NCI-H526 (cell line): ENCODE measurements around the gene MVB12B.

Experiments used
- DNase-seq, 2 experiments: peaks; one replicate each; lab custom pipeline; 2025; lab: John Stamatoyannopoulos, UW

Gene MVB12B

DNA sequence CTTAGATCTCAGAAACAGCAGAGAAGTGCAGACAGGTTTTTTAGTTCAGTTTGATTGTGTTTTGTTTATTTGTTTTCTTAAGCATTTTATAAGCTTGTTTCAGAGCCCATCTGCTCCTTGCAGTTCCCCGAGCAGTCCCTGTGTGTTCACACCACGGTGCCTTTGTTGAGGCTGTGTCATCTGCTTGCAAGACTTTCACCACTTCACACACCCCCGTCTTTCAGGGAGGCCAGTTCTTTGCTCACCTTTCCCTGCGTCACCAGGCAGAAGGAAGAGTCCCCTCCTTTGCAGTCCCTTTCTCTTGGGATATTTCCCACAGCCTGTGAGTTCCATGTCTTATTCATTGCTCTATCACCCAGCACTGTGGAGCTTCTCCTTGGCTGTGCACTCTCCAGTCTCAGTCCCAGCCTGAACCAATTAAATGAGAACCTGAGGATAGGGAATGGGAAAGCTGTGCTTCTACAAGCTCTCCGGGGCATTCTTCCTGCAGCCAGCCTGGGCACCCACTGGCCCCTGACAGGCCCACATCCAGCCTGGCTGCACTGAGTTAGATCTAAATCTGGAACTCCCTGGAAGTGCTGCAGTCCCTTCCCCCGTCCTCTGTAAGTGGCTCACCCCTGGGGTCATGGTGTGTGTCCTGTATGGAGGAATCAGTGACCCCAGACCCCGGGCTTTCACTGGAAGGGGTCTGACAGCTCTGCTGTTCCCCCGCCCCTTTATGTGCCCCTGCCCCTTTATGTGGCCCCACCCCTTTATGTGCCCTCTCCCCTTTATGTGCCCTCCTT, 5.5 kb downstream of the MVB12B start:
- DNase-seq = no peak

DNA sequence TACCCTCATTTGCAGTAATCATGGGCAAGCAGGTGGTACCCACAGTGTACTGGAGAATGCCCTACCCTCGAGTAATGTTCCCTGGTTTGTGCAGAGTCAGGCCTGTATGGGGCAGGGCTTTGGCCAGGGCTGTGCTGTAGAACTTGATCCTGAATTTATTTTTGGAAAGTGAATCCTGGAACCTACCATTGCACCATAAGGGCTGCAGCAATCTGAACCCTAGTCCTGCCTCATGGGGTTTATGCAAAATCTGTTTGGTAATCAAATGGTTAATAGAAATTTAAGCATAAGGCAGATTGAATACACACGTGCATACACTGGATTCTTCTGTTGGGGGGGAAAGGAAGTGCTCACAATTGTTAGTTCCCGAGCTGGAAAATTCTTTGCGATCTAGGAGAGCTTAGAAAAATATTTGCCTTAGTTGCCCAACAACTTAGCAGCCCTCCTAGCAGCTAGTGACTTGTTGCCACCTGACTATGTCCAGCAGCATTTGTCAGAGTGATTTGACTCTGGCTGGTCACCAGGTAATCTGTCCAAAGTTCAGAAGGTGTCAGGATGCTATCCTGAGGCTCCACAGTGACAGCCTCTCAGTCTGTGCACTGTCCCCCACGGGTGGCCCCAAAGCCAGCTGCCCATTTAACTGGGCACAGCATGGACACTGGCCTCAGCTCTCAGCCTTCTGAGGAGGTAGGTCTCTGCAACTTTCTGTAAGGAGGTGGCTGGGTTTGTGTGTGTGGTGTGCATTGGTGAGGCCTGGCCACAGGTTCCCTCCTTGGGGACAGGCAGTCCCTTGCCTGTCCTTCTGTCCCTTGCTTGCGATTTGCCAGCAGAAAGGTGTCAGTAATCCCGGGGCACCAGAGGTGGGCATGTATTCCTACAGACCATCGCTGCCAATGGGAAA, 8.3 kb downstream of the MVB12B start:
- DNase-seq = no peak

DNA sequence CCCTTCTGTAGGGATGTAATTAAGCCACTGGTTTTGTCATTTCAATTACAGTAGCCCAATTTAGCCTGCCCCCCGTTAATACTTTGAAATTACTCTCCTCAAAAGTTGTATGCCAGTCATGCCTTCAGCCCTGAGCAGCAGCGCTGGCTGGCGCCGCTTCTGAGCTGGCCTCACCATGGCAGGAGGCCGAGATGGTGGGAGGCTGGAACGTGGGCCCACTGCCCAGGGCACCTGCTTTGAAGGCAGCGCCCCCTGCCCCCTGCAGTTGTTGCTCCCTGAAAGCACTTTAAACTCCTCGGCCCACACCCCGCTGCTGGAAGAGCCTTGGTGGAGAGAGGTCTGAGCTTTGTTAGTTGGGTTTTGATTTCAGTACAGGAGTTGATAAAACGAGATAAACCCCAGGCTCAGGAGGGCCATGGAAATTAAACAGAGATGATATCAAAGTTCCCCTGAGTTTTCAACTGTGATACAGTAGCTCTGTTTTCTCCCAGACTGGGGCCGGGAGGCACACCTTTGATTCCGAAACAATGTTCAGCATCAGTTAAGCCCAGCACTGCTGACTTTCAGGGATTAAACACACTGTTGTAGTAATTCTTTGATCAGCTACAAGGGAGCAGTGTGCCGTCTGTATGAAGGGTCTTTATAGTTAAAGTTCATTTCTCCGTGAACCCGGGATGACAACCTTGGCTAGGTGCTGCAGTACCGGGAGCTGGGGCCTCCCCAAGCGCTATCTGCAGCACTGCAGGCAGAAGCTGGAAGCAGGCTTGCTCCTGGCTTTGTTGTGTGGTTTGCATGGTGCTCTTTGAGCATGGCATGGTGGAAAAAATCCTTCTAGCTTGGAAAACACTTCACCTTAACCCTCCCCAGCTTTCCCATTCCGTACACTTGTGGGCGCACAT, 9.5 kb downstream of the MVB12B start:
- DNase-seq = no peak

DNA sequence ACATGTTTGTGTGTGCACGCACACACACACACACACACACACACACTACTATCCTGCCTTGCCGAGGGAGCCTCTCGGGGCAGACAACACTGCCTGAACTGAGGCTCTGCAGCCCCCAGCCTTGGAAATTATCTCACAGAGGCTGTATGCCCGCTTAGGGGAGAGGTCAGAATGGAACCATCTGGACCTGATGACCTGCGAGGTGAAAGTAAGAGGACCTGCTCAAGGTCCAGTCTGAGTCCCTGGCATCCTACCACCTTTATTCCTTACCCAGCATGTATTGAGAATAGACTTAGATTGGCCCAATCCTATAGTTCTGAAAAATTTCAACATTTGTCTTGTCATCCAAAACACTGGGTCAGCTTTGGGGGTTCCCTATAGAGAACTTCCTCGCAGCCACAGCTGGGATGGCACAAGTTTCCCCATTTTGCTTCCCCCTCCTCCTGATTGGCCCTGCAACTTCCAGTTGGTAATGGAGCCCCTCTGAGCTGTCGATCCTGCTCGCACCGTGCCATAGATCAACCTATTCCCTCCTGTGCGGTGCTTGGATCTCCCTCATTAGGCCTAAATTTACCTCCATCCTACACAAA, 10.2 kb downstream of the MVB12B start:
- DNase-seq = no peak

DNA sequence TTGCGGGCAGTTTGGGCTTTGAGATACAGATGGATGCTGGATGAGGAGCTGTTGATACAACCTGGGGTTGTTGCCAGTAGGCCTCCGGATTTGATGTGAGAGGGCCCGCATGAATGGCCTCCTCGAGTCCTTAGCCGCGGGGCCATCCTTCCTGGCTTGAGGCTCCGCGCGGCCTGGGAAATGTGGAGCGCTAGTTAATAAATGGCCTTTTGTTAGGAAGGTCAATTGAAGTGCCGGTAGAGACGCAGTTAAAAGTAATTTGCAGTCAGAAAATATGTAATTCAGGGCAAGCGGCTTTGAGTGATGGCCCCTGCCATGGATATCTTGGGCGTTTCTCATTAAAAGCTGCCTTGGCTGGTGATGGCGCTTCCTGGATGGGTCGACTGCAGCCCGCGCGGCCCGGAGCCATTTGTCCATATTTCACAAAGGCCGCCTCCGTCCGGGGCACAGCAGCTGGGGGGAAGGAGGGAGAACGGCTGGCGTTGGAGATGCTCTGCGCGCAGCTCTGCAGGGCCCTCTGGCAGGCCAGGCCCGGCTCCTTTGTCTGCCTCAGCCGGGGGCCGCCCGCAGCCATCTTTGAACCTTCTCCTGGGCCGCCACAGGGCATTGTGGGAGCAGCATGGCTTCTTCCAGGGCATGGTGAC, 11.2 kb downstream of the MVB12B start:
- DNase-seq = no peak

DNA sequence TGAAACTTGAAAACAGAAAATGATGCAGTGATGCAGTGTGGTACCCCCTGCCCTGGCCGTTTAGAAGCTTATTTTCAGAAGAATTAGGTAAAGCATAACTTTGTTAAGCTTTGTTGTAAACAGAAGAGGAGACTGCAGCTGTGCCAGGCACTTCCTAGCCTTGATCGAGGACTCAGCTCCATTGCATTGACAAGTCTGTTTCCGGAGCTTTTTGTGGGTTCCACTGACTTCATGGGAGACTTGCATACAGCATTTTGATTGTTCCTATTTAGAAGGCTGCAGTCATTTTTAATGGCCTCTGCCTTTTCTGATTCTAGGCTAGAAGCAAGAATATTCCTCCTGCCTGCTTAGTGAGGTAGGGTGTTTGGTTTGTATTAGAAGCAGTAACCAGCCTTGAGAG, 12.3 kb downstream of the MVB12B start:
- DNase-seq = no peak

DNA sequence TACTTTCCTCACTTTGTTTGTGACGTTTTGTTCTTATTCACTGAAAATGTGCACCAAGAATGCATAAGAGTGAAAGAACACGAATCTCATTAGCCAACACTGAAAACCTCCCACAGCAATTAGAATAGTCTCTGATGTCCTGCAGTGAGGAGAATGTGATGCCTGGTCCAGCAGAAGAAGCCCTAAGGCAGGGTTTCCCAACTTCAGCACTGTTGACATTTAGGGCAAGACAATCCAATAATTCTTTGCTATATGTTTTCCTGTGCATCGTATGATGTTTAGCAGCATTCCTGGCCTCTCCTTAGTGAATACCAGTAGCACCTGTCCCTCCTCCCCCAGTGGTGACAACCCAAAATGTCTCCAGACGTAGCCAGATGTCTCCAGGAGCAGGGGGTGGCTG, 14.8 kb downstream of the MVB12B start:
- no peak for DNase-seq

DNA sequence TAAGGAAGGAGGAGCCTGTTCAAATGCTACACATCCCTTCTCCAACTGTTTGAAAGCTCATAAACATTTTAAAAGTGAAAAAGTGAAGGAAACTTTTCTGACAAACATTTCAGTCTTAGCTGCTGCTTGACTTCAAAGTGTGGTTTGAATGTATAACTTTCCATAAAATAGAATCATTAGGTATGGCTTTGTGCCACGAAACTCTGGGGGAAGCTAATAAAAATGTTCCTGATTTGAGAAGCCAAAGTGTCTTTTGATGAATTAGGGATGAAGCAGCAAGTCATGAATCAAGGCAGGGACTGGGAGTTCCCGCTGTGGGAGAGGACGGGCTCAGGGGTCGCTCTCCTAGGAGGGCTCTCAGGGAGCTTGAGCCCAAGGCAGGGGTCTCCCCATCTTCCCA, 15.3 kb downstream of the MVB12B start:
- DNase-seq = no peak

DNA sequence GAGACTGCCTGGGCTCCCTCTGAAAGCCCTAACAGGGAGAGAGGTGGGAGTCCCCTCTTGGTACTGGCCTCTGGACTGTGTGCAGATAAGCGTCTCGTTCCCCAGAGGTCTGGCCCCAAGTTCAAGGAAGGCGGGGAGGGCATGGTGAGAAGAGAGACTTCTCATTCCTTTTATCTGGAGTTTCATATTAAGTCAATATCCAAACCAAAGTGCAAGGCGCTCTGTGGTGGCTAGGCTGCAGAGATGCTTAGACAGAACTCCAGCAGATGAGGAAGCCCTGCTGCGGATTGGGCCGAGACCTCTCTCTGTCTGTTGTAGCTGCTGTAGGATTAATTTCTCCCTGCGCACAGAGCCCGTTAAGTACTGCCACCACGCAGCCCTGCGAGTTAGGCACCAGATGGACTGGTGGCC, 16.0 kb downstream of the MVB12B start:
- DNase-seq = no peak

DNA sequence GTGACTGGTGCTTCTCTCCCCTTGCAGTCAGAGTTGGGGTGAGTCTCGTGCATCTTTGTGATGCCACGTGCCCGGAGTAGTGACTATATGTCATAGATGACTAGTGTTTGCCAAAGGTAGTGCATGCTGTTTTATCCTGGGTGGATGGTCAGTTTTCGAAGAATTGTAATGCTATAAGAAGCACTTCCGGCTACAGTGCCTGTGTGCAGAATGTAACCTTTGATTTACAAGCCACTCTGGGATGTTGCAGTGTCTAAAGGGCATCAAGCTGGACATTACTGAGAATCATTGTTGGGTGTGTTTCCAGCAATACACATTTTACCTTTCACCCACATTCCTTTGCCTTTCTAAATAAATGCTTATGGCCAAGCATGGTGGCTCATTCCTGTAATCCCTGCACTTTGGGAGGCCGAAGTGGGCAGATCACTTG, 16.7 kb downstream of the MVB12B start:
- no peak for DNase-seq

DNA sequence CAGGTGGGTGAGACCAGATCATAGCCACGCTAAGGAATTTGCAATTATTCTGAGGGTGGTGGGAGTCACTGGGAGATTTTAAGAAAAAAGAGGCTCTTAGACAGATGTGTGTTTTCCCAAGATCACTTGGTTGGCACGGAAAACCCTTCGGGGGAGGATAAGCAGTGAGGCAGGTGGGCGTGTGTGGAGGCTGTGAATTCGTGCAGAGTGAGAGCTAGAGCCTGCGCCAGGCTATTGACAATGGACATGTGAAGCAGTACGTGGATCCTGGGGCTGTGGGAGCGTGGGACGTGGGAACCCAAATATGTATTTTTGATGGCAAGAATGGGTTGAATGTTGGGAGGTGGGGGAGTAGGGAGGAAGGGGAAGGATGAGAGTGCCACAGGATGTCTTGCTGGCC, 19.4 kb downstream of the MVB12B start:
- no peak for DNase-seq

DNA sequence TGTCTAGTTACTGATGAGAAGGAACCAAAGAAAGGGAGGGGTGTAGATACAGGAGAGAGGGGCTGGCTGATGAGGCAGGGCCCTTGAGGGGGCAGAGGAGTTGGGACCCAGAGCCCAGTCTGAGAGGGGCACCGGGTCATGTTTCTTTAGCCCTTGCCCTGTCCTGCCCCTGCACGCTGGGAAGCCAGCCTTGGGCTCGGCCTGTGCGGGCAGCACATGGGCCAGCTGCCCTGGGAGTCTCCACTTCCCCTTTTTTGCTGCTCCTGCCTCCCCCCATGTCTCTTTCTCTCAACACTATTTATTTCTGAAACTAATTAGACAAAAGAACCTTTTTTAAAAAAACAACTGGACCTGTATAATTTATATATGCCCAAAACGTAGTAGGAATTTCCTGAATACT, 20.5 kb downstream of the MVB12B start:
- no peak for DNase-seq

DNA sequence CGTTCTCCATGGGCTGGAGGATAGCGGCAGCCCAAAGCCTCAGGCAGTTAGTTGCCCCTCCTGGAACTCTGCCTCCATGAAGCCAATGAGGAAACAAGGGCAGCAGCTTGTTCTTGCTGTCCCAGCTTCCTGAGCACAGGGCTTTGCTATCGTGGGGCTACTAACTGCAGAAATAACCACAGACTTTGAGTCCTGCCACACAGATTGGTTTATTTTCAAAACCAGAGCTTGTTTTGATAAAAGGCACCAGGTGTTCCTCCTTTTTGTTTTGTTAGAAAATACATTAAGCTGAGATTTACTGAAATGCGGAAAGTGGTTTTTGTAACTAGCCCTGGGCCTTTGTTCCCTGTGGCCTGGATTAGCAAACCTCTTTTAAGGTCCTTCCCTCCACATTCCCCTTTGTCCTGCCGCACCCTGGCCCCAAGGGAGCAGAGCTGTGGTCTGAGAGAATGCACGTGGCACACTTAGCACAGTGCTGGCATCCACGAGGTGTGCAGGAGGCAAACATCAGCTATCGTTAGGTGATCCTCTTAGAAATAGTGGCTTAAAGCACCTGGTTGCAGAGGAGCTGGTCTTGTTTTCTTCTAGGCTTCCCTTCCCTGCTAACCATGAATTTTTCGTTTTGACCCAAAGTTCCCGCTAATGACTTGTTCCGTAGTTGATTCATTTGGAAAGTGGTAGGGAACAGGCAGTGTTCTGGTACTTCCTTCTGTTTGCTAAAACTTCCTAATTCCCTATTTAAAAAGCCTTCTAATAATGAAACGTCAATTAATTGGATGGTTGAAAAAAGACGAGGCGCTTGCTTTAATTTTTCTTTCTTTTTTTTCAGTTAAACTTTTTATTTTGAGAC, 21.5 kb downstream of the MVB12B start:
- peak; percentile 16 to 62 for DNase-seq

DNA sequence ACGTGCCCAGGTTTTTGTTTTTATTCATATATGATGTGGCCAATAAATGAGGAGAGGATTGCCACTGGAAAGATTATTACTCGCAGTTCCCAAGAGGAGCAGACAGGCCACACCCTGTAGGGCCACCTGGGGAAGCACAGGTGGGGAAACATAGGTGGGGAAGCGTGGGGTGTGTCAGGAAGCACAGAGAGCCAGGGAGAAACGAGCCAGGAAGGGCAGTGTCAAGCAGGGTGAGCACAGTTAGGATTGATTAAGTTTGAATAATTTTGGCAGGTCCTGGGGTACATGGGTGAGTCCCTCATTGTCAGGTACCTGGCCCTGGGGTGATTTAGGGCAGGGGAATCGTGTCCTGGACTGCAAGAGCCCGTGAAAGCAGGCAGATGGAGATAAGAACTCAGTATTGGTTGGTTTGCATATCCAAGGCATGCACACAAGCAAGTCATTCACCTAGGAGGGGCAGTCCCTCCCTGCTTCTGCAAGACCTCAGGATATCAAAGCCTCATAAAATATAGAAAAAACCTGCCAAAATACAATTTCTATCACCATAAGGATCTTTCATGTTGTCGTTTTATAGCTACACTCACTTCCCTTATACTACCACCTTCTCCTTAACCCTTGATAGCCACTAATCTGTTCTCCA, 22.4 kb downstream of the MVB12B start:
- DNase-seq = peak; percentile 3 to 55

DNA sequence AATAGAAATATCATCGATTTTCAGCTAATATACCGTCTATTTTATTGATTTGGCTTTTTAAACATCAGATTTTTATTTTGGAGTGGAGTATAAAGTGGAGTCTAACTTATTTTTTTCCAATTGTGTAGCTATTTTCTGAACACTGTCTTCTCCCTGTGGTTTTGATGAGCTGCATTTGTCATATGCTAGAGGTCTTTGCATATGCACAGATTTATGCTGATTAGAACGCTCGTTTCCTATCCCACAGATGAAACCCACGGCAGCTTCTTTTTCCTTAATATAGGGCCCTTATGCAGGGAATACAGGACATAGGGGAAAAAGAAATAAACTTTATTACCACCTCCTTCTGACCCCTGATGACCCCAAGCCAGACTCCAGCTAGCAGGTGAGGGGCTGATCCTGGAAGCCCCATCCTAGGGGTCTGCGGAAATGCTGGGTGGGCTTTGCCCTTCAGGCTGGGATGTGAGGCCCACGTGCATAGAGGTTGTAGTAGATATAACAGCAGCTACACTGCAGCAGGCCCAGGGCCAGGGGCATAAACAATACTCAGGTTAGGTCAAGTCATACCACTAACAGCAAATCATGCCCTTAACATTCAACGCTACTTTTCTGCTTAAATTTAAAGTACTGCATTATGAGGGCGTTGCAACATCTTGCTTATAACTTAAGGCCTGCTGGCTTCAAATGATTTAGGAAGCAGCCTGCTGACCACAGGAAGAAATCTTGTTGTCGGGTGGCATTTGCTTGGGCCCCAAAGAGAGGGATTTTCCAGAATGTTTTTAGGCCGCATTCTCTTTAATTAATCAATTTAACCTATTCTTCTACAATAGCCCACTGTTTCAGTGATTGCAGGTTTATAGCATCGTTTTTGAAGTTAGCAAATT, 28.5 kb downstream of the MVB12B start:
- no peak for DNase-seq

DNA sequence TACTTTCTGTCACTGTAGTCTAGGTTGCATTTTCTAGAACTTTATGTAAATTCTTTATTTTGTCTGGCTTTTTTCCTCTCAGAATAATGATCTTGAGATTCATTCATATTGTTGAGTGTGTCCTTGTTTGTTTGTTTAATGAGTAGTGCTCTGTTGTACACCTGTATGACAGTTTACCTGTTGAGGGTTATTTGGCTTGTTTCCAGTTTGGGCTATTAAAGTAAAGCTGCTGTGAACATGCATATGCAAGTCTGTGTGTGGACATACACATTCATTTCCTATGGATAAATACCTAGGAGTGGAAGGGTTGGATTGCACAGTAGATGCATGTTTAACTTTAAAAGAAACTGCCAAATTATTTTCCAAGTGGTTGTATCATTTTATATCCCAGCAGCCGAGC, 30.4 kb downstream of the MVB12B start:
- no peak for DNase-seq

DNA sequence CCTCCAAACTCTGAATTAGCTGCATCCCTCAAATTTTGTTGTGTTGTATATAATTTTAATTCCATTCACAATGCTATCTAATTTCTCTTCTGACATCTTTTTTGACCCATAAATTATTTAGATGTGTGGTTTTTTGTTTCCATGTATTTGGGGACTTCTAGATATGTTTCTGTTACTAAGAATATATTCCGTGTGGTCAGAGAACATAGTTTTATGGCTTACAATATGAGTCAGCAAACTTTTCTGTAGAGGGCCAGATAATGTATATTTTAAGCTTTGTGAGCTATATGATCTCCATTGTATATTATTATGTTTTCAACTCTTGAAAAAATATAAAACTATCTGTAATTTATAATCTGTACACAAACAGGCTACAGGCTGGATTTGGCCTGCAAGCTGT, 33.4 kb downstream of the MVB12B start:
- no peak for DNase-seq

DNA sequence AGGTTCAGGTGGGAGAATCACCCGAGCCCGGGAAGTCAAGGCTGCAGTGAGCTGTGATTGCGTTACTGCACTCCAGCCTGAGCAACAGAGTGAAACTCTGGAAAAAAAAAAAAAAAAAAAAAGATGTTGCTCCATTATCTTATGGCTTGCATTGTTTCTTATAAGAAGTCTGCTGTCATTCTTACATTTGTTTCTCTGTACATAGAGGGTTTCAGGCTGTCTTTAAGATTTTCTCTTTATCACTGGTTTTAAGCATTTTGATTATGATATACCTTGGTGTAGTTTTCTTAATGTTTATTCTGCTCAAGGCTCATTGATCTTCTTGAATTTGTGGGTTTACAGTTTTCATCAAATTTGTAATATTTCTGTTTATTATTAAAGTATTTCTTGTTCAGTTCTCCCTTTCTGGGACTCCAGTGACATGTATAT, 35.2 kb downstream of the MVB12B start:
- DNase-seq = no peak

DNA sequence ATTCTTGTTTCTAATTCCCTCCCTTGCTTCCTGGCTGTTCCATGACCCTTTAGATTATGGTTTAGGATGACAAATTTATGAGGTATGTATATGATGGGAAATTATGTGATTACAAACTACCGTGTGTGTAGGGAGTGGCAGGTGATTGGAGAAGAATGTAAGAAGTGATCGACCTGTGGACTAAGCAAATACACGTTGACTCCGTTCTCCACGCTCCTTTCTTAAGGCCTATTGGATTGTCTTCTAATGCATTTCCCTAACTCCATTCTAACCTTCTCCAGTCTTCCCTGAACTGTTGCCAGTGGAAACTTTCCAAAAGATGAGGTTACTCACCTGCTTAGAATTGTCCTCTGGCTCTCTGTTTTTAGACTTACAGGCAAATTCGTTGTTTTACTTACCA, 36.6 kb downstream of the MVB12B start:
- DNase-seq = no peak
